Smooth muscle cell (in vitro differentiated cells): ENCODE results near the gene CALY. TPM values are rescaled to one million over a fixed set of nuclear protein-coding genes. Genes with fewer than 3 reads are reported as not detected.

ENCODE experiments used
- DNase-seq: peaks from one replicate; lab custom pipeline; 2025; ENCODE audit not compliant: unreplicated experiment; lab: John Stamatoyannopoulos, UW
- H2AFZ ChIP-seq: fragments of 200-600 bp; sonication (generic); 2 replicates; pipeline ENCODE4 v1.6.0; 2016; ENCODE audit warnings: antibody characterized with exemption, low read depth, mild to moderate bottlenecking
- H3F3A ChIP-seq: fragments of 200-600 bp; sonication (generic); 2 replicates; pipeline ENCODE4 v1.6.0; 2017; ENCODE audit warnings: antibody characterized with exemption, low read depth
- H3K27ac ChIP-seq: fragments of 200-600 bp; sonication (generic); 2 replicates; pipeline ENCODE4 v1.5.1; 2016; ENCODE audit warnings: low read depth, mild to moderate bottlenecking
- H3K27me3 ChIP-seq: fragments of 200-600 bp; sonication (generic); 2 replicates; pipeline ENCODE4 v1.6.1; 2016; ENCODE audit warnings: low read depth, mild to moderate bottlenecking
- H3K36me3 ChIP-seq: fragments of 200-600 bp; sonication (generic); 2 replicates; pipeline ENCODE4 v1.5.1; 2016; ENCODE audit warnings: low read depth
- H3K4me1 ChIP-seq: fragments of 200-600 bp; sonication (generic); 2 replicates; pipeline ENCODE4 v1.5.1; 2016; ENCODE audit warnings: low read depth
- H3K4me2 ChIP-seq: fragments of 200-600 bp; sonication (generic); 2 replicates; pipeline ENCODE4 v1.6.0; 2016; ENCODE audit warnings: mild to moderate bottlenecking
- H3K4me3 ChIP-seq: fragments of 200-600 bp; sonication (generic); 2 replicates; pipeline ENCODE4 v1.5.1; 2016; ENCODE audit warnings: mild to moderate bottlenecking
- H3K79me2 ChIP-seq: fragments of 200-600 bp; sonication (generic); 2 replicates; pipeline ENCODE4 v1.6.0; 2016; ENCODE audit warnings: low read depth, mild to moderate bottlenecking
- H3K9ac ChIP-seq: fragments of 200-600 bp; sonication (generic); 2 replicates; pipeline ENCODE4 v1.6.0; 2016; ENCODE audit warnings: low read depth
- H3K9me3 ChIP-seq: fragments of 200-600 bp; sonication (generic); replicated peaks from 2 replicates; pipeline ENCODE4 v1.5.1; 2016; ENCODE audit warnings: low read depth
- H4K20me1 ChIP-seq: fragments of 200-600 bp; sonication (generic); 2 replicates; pipeline ENCODE4 v1.6.0; 2016; ENCODE audit warnings: low read depth
- WGBS: methylation state at CpG from one replicate; pipeline ENCODE4 v1.1.7; 2016; ENCODE audit warnings: low lambda C conversion rate; 5-methylcytosine and 5-hydroxymethylcytosine counted together
- polyA plus RNA-seq: library from polyadenylated mRNA; unstranded; fragments of >200 nt; fragmentation: Nextera tagmentation; extraction: Ambion mirVana; gene quantifications from 2 replicates; pipeline ENCODE4 v1.2.1, GENCODE V29; 2016
- total RNA-seq: library from RNA; depleted of rRNA; stranded (reverse); fragments of >200 nt; gene quantifications from 2 replicates; pipeline ENCODE4 v1.2.3, GENCODE V29; 2014
- TF ChIP-seq, protein P1 (sequence below): fragments of 200-600 bp; sonication (generic); IDR thresholded peaks from 2 replicates; pipeline ENCODE4 v1.5.1; 2017; ENCODE audit warnings: borderline replicate concordance, mild to moderate bottlenecking, antibody characterized with exemption; ENCODE audit not compliant: insufficient read depth, poor library complexity, severe bottlenecking

The CALY gene
- total and polyA plus RNA-seq, 2 experiments from 2014 or later: 2.4 to 10.1 TPM

DNA sequence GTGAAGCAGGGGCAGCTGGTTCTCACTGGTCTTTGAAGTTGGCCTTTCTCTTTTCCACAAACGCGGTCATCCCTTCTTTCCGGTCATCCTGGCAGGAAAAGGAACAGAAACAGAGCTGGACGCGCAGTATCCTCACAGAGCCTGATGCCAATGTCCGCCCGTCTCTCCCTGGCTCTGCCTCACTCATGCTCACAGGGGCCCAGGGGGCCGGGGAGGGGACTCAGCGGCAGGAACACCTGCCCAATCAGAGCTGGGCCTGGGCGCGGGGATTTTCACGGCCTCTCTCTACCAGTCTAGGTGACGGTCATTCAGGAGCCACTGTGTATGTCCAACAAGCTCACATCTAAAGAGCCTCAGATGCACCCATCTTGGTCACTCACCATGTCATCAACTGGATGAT is 26.1 kb upstream of the CALY start:
- no peak for DNase-seq
- no peaks in the 10 kb centered on the region for H3K79me2 ChIP-seq
- no peak overlapping the region for H3K4me3 ChIP-seq
- H3K27ac ChIP-seq: no peak overlapping the region
- WGBS: 97% methylated on average over 13 of the region's 13 CpGs
- no peaks in the 10 kb centered on the region for H3K9me3 ChIP-seq
- no peak overlapping the region for H3K9ac ChIP-seq
- no peaks in the 10 kb centered on the region for H4K20me1 ChIP-seq
- TF ChIP-seq, protein P1, sequence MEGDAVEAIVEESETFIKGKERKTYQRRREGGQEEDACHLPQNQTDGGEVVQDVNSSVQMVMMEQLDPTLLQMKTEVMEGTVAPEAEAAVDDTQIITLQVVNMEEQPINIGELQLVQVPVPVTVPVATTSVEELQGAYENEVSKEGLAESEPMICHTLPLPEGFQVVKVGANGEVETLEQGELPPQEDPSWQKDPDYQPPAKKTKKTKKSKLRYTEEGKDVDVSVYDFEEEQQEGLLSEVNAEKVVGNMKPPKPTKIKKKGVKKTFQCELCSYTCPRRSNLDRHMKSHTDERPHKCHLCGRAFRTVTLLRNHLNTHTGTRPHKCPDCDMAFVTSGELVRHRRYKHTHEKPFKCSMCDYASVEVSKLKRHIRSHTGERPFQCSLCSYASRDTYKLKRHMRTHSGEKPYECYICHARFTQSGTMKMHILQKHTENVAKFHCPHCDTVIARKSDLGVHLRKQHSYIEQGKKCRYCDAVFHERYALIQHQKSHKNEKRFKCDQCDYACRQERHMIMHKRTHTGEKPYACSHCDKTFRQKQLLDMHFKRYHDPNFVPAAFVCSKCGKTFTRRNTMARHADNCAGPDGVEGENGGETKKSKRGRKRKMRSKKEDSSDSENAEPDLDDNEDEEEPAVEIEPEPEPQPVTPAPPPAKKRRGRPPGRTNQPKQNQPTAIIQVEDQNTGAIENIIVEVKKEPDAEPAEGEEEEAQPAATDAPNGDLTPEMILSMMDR: no peak
- no peaks in the 10 kb centered on the region for H3K4me1 ChIP-seq
- no peak overlapping the region for H3K4me2 ChIP-seq
- no peak overlapping the region for H2AFZ ChIP-seq
- H3F3A ChIP-seq: no peaks in the 10 kb centered on the region
- peaks cover 6% of the 10 kb centered on the region for H3K36me3 ChIP-seq
- H3K27me3 ChIP-seq: no peaks in the 10 kb centered on the region

DNA sequence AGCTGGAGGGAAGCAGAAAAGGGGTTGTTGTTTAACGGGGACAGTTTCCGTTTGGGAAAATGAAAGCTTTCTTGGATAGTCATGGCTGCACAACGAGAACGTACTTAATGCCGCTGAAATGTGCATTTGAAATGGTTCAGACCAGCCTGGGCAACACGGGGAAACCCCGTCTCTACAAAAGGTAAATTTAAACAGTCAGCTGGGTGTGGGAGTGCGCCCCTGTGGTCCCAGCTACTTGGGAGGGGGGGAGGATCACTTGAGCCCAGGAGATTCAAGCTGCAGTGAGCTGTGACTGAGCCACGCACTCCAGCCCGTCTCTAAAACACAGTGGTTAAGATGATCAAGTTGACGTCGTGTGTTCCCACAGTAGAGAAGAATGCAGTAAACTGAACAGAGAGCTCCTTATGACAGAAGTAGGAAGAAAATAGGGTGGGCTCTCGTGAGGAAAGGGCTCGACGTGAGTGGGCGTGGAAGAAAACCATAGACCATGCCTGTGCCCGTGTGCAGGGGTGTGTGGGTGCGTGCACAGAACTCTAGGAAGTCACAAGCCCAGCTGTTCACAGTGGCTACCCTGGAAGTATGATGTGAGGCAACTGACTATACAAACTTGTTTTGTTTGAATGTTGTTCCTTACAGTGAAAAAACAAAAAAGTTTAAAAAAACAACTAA is 25.2 kb upstream of the CALY start:
- H3K4me3 ChIP-seq: no peak overlapping the region
- H3K27ac ChIP-seq: no peak overlapping the region
- WGBS: 84% methylated on average over 18 of the region's 18 CpGs

DNA sequence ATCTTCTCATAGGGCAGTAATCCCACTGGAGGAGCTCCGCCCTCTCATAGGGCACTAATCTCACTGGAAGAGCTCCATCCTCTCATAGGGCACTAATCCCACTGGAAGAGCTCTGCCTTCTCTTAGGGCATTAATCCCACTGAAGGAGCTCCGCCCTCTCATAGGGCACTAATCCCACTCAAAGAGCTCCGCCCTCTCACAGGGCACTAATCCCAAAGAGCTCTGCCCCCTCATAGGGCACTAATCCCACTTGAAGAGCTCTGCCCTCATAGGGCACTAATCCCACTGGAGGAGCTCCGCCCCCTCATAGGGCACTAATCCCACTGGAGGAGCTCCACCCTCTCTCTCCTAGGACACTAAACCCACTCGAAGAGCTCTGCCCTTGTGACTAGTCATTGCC is 24.5 kb upstream of the CALY start:
- Histone ChIP-seq H3K9me3 (no peaks in the 10 kb centered on the region), H3K36me3 (peaks cover 6% of the 10 kb centered on the region), H3K79me2 (no peaks in the 10 kb centered on the region), H3K27me3 (no peaks in the 10 kb centered on the region), H3K9ac (no peak overlapping the region), H2AFZ (no peak overlapping the region), H3K4me3 (no peak overlapping the region), H3F3A (no peaks in the 10 kb centered on the region), H3K27ac (no peak overlapping the region), H4K20me1 (peaks cover 5% of the 10 kb centered on the region), H3K4me1 (no peaks in the 10 kb centered on the region), H3K4me2 (no peak overlapping the region)
- WGBS: 95% methylated on average over 5 of the region's 5 CpGs
- no peak for DNase-seq
- TF ChIP-seq, protein P1: no peak

More for the DNA sequence above, 25.2 kb upstream of the CALY start:
- H3K9me3 ChIP-seq: no peaks in the 10 kb centered on the region
- H4K20me1 ChIP-seq: no peaks in the 10 kb centered on the region
- no peaks in the 10 kb centered on the region for H3K27me3 ChIP-seq
- no peaks in the 10 kb centered on the region for H3F3A ChIP-seq
- no peak overlapping the region for H3K9ac ChIP-seq
- peaks cover 6% of the 10 kb centered on the region for H3K36me3 ChIP-seq
- no peak overlapping the region for H2AFZ ChIP-seq
- no peak overlapping the region for H3K4me2 ChIP-seq
- H3K4me1 ChIP-seq: no peaks in the 10 kb centered on the region
- no peaks in the 10 kb centered on the region for H3K79me2 ChIP-seq
- TF ChIP-seq, protein P1: no peak
- no peak for DNase-seq
